Measurements from ENCODE around the gene MDFIC2.

GRCh38 chr3:70276901-70277300 lies 35.5 kb downstream of the MDFIC2 start:
- TF ChIP-seq CTCF (IDR thresholded peaks at IDR 0.05), result no peak
- no peak for TF ChIP-seq EP300 (IDR thresholded peaks at IDR 0.05)
